ENCODE results near the gene ARMC10.
A peak's percentile ranks its signal among the peaks of the same experiment; 100 is the strongest.
"Not testable (repeated sequence)": the region's sequence is repeated elsewhere in the genome, so short reads cannot be mapped to it uniquely, and the experiment has no call there.

ARMC10 gene

GRCh38 chr7:103074519-103075336, at the start of gene ARMC10, which contains the start of gene FBXL13:
ARMC10 (plus strand) TSS chr7:103075140; CDS start chr7:103075273, 133 bp downstream.
FBXL13 (minus strand) TSS chr7:103074796.
- peak; percentile 77 to 87 (median 78) for DNase-seq (ENCODE audit: low read depth in 2 of 3, low spot score in 2 of 3)

GRCh38 chr7:103025341-103025740, 49.6 kb upstream of the ARMC10 start:
- DNase-seq (ENCODE audit: low read depth in 2 of 3, low spot score in 2 of 3) = no peak

GRCh38 chr7:103031024-103031423, 43.9 kb upstream of the ARMC10 start:
- DNase-seq (ENCODE audit: low read depth in 2 of 3, low spot score in 2 of 3) = no peak

- no peak for DNase-seq (ENCODE audit: low read depth in 2 of 3, low spot score in 2 of 3)
These were observed 43.2 kb upstream of the ARMC10 start for GRCh38 chr7:103031781-103032180.

DNA sequence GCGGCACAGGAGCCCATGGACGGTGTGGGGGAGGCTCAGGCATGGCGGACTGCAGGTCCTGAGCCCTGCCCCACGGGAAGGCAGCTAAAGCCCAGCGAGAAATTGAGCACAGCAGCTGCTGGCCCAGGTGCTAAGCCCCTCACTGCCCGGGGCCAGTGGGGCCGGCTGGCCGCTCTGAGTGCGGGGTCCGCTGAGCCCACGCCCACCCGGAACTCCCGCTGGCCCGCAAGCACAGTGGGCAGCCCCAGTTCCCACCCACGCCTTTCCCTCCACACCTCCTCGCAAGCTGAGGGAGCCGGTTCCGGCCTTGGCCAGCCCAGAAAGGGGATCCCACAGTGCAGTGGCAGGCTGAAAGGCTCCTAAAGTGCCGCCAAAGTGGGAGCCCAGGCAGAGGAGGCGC, 40.6 kb upstream of the ARMC10 start:
- not testable (repeated sequence) for DNase-seq (ENCODE audit: low read depth in 2 of 3, low spot score in 2 of 3)

GRCh38 chr7:103037476-103037822, 37.5 kb upstream of the ARMC10 start:
- DNase-seq (ENCODE audit: low read depth in 2 of 3, low spot score in 2 of 3) = no peak

- not testable (repeated sequence) for DNase-seq (ENCODE audit: low read depth in 2 of 3, low spot score in 2 of 3)
These were observed 36.9 kb upstream of the ARMC10 start for GRCh38 chr7:103037823-103038739.

DNA sequence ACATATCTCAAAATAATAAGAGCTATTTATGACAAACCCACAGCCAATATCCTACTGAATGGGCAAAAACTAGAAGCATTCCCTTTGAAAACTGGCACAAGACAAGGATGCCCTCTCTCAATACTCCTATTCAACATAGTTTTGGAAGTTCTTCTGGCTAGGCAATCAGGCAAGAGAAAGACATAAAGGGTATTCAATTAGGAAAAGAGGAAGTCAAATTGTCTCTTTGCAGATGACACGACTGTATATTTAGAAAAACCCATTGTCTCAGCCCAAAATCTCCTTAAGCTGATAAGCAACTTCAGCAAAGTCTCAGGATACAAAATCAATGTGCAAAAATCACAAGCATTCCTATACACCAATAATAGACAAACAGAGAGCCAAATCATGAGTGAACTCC, 33.1 kb upstream of the ARMC10 start:
- not testable (repeated sequence) for DNase-seq (ENCODE audit: low read depth in 2 of 3, low spot score in 2 of 3)

- DNase-seq (ENCODE audit: low read depth in 2 of 3, low spot score in 2 of 3) = no peak
These were observed 26.1 kb upstream of the ARMC10 start for GRCh38 chr7:103048833-103049232.

- no peak for DNase-seq (ENCODE audit: low read depth in 2 of 3, low spot score in 2 of 3)
These were observed 23.4 kb upstream of the ARMC10 start for GRCh38 chr7:103051519-103051918.

DNA sequence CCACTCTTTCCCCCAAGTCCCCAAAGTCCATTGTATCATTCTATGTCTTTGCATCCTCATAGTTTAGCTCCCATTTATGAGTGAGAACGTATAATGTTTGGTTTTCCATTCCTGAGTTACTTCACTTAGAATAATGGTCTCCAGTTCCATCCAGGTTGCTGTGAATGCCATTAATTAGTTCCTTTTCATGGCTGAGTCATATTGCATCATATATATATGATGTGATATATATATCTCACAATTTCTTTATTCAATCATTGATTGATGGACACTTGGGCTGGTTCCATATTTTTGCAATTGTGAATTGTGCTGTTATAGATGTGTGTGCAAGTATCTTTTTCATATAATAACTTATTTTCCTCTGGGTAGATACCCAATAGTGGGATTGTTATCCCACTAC, 18.9 kb upstream of the ARMC10 start:
- DNase-seq (ENCODE audit: low read depth in 2 of 3, low spot score in 2 of 3) = not testable (repeated sequence)

- DNase-seq (ENCODE audit: low read depth in 2 of 3, low spot score in 2 of 3) = no peak
These were observed 16.8 kb upstream of the ARMC10 start for GRCh38 chr7:103058122-103058521.

DNA sequence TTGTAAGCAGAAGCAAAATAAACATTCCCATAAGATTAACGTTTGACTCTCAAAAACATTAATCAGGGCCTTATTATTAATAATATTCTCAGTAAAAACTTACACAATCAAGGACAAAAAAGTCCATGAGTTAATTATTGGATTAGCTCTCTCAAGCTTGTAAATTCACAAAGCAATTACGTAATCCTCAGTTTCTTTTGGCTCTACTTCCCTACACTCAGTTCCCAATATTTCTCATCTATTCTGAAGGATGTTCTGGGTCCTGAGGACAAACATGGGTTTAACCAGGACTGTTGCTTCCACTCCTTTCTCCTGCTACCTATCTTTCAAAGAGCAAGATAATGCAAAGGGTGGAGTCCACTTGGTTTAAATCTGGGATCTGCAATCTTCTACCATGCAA, 15.5 kb upstream of the ARMC10 start:
- DNase-seq (ENCODE audit: low read depth in 2 of 3, low spot score in 2 of 3) = no peak

GRCh38 chr7:103063895-103064294, 11.0 kb upstream of the ARMC10 start:
- DNase-seq (ENCODE audit: low read depth in 2 of 3, low spot score in 2 of 3) = no peak

- DNase-seq (ENCODE audit: low read depth in 2 of 3, low spot score in 2 of 3) = peak in 2 of 3 experiments; percentile 6 to 30
These were observed 9.3 kb upstream of the ARMC10 start for GRCh38 chr7:103065667-103066066.

DNA sequence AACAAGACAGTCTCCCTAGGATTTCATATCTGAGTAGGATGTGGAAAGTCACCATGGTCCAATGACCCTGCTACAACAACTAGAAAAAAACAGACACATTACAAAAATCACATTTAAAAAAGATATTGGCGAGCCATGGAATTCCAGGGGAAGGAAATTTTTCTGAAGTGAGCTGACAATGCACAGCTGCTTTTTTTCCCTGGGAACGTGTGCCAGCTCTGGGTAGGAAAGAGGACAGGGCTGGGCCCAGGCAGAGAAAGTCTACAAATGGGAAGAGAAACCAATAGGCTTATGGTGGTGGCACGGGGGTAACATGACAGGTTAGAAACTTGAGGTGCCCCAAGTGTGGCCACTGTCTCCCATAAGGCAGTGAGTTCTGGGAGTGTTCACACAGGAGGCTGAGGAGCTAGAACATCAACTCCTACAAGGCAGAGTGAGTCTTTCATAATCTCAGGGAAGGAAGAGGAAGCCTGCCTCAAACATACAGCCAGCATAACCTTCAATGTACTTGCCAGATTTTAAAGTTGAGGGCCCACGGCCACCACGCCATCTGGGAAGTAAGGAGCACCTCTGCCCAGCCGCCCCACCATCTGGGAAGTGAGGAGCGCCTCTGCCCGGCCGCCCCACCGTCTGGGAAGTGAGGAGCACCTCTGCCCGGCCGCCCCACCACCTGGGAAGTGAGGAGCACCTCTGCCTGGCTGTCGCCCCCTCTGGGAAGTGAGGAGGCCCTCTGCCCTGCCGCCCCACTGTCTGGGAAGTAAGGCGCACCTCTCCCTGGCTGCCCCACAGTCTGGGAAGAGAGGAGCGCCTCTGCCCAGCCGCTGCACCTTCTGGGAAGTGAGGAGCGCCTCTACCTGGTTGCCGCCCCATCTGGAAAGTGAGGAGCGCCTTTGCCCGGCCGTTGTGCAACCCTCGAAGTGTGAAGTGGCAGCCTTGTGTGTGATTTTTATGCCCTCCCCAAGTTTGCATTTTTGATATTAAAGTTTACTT, 6.2 kb upstream of the ARMC10 start:
- DNase-seq (ENCODE audit: low read depth in 2 of 3, low spot score in 2 of 3) = no peak

- DNase-seq (ENCODE audit: low read depth in 2 of 3, low spot score in 2 of 3) = no peak
These were observed 3.9 kb upstream of the ARMC10 start for GRCh38 chr7:103071000-103071399.

DNA sequence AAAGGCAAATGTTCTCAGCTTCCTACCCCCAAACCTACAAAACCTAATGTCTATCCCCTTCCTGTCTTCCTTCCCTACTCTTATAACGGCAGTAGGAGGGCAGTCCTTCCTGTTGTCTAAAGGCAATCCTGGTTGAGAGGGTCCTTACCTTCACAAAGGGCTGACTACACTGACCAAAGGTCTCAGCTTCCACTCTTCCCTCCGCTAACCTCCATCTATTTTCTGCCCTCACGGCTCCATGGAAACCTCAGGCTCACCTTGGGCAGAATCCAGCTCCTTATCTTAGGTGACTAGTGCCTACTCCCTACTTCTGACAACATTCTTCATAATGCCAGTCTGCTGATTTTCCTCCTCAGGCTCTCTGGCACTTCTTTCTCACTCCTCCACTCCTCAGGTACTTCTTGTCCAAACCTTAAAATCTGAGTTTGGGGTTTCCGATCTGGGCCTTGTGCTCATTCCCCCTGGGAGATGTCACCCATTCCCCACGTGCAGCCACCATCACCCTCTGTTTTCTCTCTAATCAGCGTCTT, 886 bp upstream of the ARMC10 start:
- DNase-seq (ENCODE audit: low read depth in 2 of 3, low spot score in 2 of 3) = no peak

DNA sequence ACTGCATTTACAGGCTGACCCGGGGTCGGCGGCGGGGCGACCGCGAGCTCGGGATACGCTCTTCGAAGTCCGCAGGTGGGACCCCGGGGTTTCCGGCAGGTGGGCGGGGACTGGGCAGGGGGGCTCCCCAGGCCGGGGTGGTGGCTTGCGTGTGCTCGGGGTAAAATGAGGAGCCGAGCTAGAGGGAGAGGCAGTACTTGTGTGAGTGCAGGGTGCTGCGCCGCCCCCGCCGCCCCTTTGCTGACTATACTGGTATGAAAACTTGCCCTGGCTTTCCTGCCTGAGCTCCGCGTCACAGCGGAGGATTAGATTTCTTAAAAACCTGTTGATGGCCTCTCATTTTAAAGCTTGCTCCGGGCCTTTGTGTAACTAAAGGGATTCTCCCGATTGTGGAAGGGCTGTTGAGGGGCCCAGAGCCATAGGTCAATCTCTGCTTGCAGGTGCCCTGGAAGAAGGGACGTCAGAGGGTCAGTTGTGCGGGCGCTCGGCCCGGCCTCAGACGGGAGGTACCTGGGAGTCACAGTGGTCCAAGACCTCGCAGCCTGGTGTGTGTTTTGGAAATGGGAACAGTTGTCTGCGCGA, 488 bp downstream of the ARMC10 start:
- DNase-seq (ENCODE audit: low read depth in 2 of 3, low spot score in 2 of 3) = peak; percentile 47 to 56 (median 54)

DNA sequence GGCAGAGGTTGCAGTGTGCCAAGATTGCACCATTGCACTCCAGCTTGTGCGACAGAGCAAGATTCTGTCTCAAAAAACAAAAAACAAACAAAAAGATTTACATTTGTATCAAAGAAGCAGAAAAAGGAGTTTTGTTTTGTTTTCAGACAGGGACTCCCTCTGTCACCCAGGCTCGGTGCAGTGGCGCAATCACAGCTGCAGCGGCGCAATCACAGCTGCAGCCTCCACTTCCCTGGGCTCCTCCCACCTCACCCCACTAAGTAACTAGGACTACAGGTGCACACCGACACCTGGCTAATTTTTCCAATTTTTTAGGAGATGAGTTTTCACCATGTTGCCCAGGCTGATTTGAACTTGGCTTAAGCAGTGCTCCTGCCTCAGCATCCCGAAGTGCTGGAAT, 1.8 kb downstream of the ARMC10 start:
- no peak for DNase-seq (ENCODE audit: low read depth in 2 of 3, low spot score in 2 of 3)

Measured in activated CD8-positive, alpha-beta memory T cell treated with anti-CD3 and anti-CD28 coated beads for 48 hours (primary cell).